Thyroid gland (tissue), 4 donors: Measurements from ENCODE around the gene ACACB.

Experiments used
- CTCF ChIP-seq, 6 experiments: fragments of 200-600 bp in 3 of 6; fragments of 450-650 bp in 3 of 6; sonication (generic) in 3 of 6; IDR thresholded peaks; one replicate each; pipeline ENCODE4 v1.5.1; 2016 to 2019; ENCODE audit warnings: antibody characterized with exemption in 6 of 6, mild to moderate bottlenecking in 2 of 6, inconsistent platforms in 1 of 6, moderate library complexity in 1 of 6
- POLR2A ChIP-seq, 2 donors: fragments of 450-650 bp; IDR thresholded peaks; one replicate each; pipeline ENCODE4 v1.6.1; 2017; ENCODE audit warnings: antibody characterized with exemption in 2 of 2, mild to moderate bottlenecking in 2 of 2, moderate library complexity in 1 of 2

- TF ChIP-seq CTCF (IDR thresholded peaks at IDR 0.05), result no peak
- no peak for TF ChIP-seq POLR2A (IDR thresholded peaks at IDR 0.05)
Observed at GRCh38 chr12:109197327-109197726, 80.9 kb downstream of the ACACB start.
